CD4-positive, alpha-beta T cell (primary cell): ENCODE data around the gene KCNN3. TPM values are rescaled to one million over a fixed set of nuclear protein-coding genes. Genes with fewer than 3 reads are reported as not detected.

ENCODE experiments used
- ATAC-seq: fragments of 200-7000 bp; cut with Tn5 transposase; one replicate; pipeline ENCODE4 v1.10.0; 2022; ENCODE audit warnings: mild to moderate bottlenecking; ENCODE audit not compliant: poor library complexity
- CTCF ChIA-PET: fragments of 350-600 bp; sonication (Branson Sonifier 250); formaldehyde crosslinking; loops from one replicate; lab custom pipeline; 2021; ENCODE audit warnings: antibody characterized with exemption, inconsistent platforms; lab: Charles Lee
- POLR2A ChIA-PET: fragments of 350-600 bp; sonication (Branson Sonifier 250); formaldehyde crosslinking; loops from one replicate; lab custom pipeline; 2021; ENCODE audit warnings: antibody characterized with exemption, inconsistent platforms; lab: Charles Lee
- DNase-seq, 14 experiments: peaks; one replicate each; pipeline ENCODE4 v3.0.0-alpha.2; 2013 to 2020; ENCODE audit warnings: mixed read lengths in 2 of 14
- H3K27ac ChIP-seq, 2 donors: one replicate each; pipeline versions ENCODE4 v1.5.1 to v1.7.0; 2013; ENCODE audit warnings: low read length in 2 of 2, low read depth in 1 of 2, mild to moderate bottlenecking in 1 of 2
- H3K27me3 ChIP-seq, 2 experiments: 1 replicate in 1 of 2; 2 replicates in 1 of 2; pipeline versions ENCODE4 v1.6.1 to v1.7.0; 2013; ENCODE audit warnings: low read length in 2 of 2, control low read depth in 1 of 2, mild to moderate bottlenecking in 1 of 2, moderate library complexity in 1 of 2; ENCODE audit not compliant: insufficient read depth in 2 of 2, control insufficient read depth in 1 of 2
- H3K36me3 ChIP-seq: one replicate; pipeline ENCODE4 v1.6.1; 2013; ENCODE audit warnings: low read length, control low read depth; ENCODE audit not compliant: insufficient read depth
- H3K4me1 ChIP-seq: one replicate; pipeline ENCODE4 v1.6.1; 2013; ENCODE audit warnings: low read length, control low read depth; ENCODE audit not compliant: insufficient read depth
- H3K4me3 ChIP-seq: one replicate; pipeline ENCODE4 v1.5.1; 2013; ENCODE audit warnings: mild to moderate bottlenecking, low read length, moderate library complexity
- H3K9me3 ChIP-seq, 2 experiments: 1 replicate in 1 of 2; 2 replicates in 1 of 2; pipeline versions ENCODE4 v1.6.1 to v1.7.0; 2013; ENCODE audit warnings: low read length in 2 of 2, mild to moderate bottlenecking in 2 of 2, control low read depth in 1 of 2, moderate library complexity in 1 of 2; ENCODE audit not compliant: control insufficient read depth in 1 of 2, insufficient read depth in 1 of 2
- H3K27ac Mint-ChIP-seq: one replicate; pipeline ENCODE4 v1.8.0; 2020; ENCODE audit warnings: mixed read lengths
- H3K27me3 Mint-ChIP-seq: one replicate; pipeline ENCODE4 v1.8.0; 2021; ENCODE audit warnings: mixed read lengths
- H3K36me3 Mint-ChIP-seq: one replicate; pipeline ENCODE4 v1.8.0; 2021; ENCODE audit warnings: low read depth, mixed read lengths
- H3K4me1 Mint-ChIP-seq: one replicate; pipeline ENCODE4 v1.8.0; 2021; ENCODE audit warnings: low read depth, mixed read lengths
- H3K4me3 Mint-ChIP-seq: one replicate; pipeline ENCODE4 v1.8.0; 2020; ENCODE audit warnings: mild to moderate bottlenecking, mixed read lengths
- H3K9me3 Mint-ChIP-seq: one replicate; pipeline ENCODE4 v1.8.0; 2020; ENCODE audit warnings: mixed read lengths
- intact Hi-C, 2 experiments: fragments of 100-400 bp; cut with DNase I in 1 of 2; cut with micrococcal nuclease in 1 of 2; formaldehyde crosslinking; loops; one replicate each; pipeline versions ENCODE4 v1.15.1 to v1.9.0; 2023 to 2025; cut with DNase I, micrococcal nuclease
- total RNA-seq, 174 experiments: library from RNA in 2 of 174; stranded (reverse) in 2 of 174; gene quantifications; one replicate each; pipeline ENCODE4 v1.2.3 and lab custom pipeline; 2021 to 2026
- TF ChIP-seq, protein P1 (sequence below): fragments of 200-600 bp; IDR thresholded peaks from one replicate; pipeline ENCODE4 v1.8.0; 2022; ENCODE audit warnings: antibody characterized with exemption, mild to moderate bottlenecking

KCNN3 gene
- total RNA-seq, 2 experiments from 2014 or later: not detected

DNA sequence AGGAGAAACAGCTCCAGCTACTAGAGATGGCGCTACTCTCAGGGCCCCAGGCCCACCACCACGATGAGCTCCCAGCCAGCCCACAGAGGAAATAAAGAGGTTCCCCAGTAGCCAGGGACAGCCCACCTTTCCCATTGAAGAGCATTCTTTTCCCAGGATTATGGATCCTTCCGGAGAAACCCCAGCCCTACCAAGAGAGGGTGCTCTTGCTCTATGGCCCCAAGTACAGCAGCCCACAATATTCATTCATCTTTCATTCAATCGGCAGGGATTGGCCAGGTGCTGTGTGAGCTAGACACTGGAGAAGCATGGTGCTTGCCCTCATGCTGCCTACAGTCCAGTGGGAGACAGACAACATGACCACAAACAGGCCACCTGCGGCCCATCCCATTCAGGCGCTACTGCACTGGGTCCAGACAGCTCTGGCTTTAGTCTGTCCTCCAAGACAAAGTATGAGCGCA lies 36.6 kb upstream of the KCNN3 start:
- ATAC-seq (no peak), DNase-seq (peak in 3 of 14 experiments; percentile 6 to 37 (median 26))
- Histone ChIP-seq H3K4me3 (no peak overlapping the region), H3K4me1 (no peaks in the 10 kb centered on the region), H3K27ac (no peak overlapping the region), H3K27me3 (no peaks in the 10 kb centered on the region), H3K36me3 (no peaks in the 10 kb centered on the region), H3K9me3 (no peaks in the 10 kb centered on the region)
- Mint-ChIP-seq H3K36me3 (no peaks in the 10 kb centered on the region), H3K9me3 (no peaks in the 10 kb centered on the region), H3K4me1 (no peaks in the 10 kb centered on the region), H3K27ac (no peak overlapping the region), H3K27me3 (no peaks in the 10 kb centered on the region), H3K4me3 (no peak overlapping the region)
- intact Hi-C loops: no loop called here
- ChIA-PET CTCF (interaction anchor here (0.6 to 2.0 kb wide), 3 partner anchors 12 to 111 kb away, joined by 3 to 9 read pairs (median 3); no protein-coding TSS in a partner anchor), POLR2A (no interaction called here)
- TF ChIP-seq, protein P1, sequence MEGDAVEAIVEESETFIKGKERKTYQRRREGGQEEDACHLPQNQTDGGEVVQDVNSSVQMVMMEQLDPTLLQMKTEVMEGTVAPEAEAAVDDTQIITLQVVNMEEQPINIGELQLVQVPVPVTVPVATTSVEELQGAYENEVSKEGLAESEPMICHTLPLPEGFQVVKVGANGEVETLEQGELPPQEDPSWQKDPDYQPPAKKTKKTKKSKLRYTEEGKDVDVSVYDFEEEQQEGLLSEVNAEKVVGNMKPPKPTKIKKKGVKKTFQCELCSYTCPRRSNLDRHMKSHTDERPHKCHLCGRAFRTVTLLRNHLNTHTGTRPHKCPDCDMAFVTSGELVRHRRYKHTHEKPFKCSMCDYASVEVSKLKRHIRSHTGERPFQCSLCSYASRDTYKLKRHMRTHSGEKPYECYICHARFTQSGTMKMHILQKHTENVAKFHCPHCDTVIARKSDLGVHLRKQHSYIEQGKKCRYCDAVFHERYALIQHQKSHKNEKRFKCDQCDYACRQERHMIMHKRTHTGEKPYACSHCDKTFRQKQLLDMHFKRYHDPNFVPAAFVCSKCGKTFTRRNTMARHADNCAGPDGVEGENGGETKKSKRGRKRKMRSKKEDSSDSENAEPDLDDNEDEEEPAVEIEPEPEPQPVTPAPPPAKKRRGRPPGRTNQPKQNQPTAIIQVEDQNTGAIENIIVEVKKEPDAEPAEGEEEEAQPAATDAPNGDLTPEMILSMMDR: no peak

DNA sequence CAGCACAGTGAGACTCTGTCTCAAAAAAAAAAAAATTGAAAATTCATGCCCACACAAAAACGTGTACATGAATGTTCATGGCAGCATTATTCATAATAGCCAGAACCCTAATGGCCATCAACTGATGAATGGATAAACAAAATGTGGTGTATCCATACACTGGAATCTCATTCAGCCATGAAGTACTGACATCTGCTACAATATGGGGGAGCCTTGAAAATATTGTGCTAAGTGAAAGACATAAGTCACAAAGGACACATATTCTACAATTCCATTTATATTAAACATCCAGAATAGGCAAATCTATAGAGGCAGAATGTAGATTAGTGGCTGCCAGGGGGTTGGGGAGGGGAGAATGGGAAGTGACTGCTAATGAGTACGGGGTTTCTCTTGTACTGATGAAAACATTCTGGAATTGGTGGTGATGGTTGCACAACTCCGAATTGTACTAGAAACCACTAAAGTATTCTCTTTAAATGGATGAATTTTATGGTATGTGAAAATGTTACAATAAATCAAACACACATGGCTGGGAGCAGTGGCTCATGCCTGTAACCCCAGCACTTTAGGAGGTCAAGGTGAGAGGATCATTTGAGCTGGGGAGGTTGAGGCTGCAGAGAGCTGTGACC lies 33.0 kb upstream of the KCNN3 start:
- Mint-ChIP-seq H3K36me3 (no peaks in the 10 kb centered on the region), H3K27ac (no peak overlapping the region)

DNA sequence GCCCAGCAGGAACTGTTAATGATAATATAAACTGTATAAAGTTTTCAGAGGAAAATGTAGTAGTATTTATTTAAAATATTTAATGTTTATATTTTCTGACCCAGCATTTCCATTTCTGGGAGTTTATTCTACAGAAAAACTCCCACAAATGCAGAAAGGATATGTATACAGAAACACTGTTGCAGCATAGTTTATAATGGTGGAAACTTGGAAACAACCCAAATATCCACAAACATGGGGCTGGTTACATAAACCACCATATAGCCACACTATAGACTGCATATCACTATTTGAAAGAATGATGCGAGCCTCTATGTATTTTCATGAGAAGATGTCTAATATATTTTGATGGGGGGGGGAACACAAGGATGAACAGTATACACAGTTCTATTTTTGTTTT lies 31.5 kb upstream of the KCNN3 start:
- no peaks in the 10 kb centered on the region for H3K4me1 Mint-ChIP-seq
- TF ChIP-seq, protein P1: no peak
- Histone ChIP-seq H3K4me3 (no peak overlapping the region), H3K27me3 (peaks cover 0 to 2% of the 10 kb centered on the region in 2 experiments), H3K4me1 (no peaks in the 10 kb centered on the region), H3K36me3 (no peaks in the 10 kb centered on the region), H3K27ac (no peak overlapping the region), H3K9me3 (no peaks in the 10 kb centered on the region)
- H3K4me3 Mint-ChIP-seq: no peak overlapping the region
- ChIA-PET CTCF (no interaction called here), POLR2A (no interaction called here)
- H3K27ac Mint-ChIP-seq: no peak overlapping the region
- intact Hi-C loops: no loop called here
- no peaks in the 10 kb centered on the region for H3K27me3 Mint-ChIP-seq
- ATAC-seq (no peak), DNase-seq (no peak)
- H3K36me3 Mint-ChIP-seq: no peaks in the 10 kb centered on the region
- H3K9me3 Mint-ChIP-seq: no peaks in the 10 kb centered on the region

More for the DNA sequence above, 33.0 kb upstream of the KCNN3 start:
- TF ChIP-seq, protein P1: no peak
- no peak overlapping the region for H3K4me3 ChIP-seq
- POLR2A ChIA-PET: no interaction called here
- no peaks in the 10 kb centered on the region for H3K4me1 Mint-ChIP-seq
- H3K4me3 Mint-ChIP-seq: no peak overlapping the region
- no peak overlapping the region for H3K27ac ChIP-seq
- no peaks in the 10 kb centered on the region for H3K9me3 ChIP-seq
- no peaks in the 10 kb centered on the region for H3K36me3 ChIP-seq
- intact Hi-C loops: no loop called here
- H3K9me3 Mint-ChIP-seq: no peaks in the 10 kb centered on the region
- CTCF ChIA-PET: no interaction called here
- no peaks in the 10 kb centered on the region for H3K27me3 Mint-ChIP-seq
- no peak for DNase-seq
- no peak for ATAC-seq
- H3K27me3 ChIP-seq: no peaks in the 10 kb centered on the region
- no peaks in the 10 kb centered on the region for H3K4me1 ChIP-seq
